Activated T-cell treated with anti-CD3 and anti-CD28 coated beads, Interleukin-2, amount 50 U/mL, for 1 hour (primary cell): ENCODE measurements around the gene KCNMB2.
"Not testable (repeated sequence)": the region's sequence is repeated elsewhere in the genome, so short reads cannot be mapped to it uniquely, and the experiment has no call there.

Source experiments
- DNase-seq: peaks from one replicate; pipeline ENCODE4 v3.0.0-alpha.2; 2020

KCNMB2 gene

DNA sequence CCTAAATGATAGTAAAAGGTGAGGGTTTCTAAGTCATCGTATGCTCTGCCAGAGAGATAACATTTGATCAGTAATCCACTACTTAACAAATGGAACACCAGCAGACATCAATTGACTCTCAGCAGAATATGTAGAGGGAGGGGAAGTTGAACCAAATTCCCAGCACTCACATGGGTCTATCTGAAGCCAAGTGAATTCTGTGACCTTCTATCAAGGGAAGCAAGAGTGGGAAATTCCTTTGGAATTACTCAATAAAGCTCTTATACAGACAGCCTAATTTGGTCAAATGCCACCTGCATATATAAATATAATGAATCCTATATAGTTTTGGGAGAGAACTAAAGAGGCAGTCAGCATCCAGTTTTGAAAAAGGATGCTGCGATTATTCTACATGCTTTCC is 15.8 kb upstream of the KCNMB2 start:
- no peak for DNase-seq

DNA sequence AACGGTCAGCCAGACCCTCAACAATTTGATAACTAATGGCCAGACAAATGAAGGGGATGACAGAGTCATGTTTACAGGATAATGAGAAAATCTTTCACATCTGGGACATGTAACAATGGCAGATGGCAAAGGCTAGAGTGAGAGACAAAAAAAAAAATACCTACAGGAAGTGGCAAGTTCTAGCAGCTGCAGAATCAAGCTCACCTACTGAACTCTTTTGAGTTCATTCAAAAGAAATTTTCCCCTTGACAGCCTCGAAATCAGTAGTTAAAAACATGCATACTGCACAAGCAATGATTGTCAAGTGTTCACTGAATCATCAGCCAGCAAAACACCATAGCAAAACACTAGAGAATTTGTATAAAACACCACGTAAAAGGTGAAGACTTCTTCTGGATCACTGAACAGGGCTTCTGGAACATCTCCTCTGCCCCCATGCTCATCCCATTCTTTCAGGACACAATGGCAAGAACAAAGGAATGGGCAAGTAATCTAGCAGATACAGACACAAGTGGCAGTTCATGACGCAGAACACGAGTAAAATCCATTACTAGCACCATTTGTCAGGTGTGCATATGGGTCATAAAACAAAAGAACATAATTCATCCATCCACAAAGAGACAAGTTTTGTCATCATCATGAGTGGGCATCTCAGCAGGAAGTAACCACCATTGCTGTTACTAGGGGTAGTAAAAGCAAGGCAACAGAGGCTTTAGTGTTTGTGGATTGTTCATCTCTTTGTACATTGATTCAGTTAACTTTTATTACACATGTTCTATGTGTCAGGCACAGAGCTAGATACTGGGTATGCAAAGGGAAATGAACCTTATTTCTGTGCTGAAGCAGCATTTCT is 13.8 kb upstream of the KCNMB2 start:
- DNase-seq = no peak

DNA sequence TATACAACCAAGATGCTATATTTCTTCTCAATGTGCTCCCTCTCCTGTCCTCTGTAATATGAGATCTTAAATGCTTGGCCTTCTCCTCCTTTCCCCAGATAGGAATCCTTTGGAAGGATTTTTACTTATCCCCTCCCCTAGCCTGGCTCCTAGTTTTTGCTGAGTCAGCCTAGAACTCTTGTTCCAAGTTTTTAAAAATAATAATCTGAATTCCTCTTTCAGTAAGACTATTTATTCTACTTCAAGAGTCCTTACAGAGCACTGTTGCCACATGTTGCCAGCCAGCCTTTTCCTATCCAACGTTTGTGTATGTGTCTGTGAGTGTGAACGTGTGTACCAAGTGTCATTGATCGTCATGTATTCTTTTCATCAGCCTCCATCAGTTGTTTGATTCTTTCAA is 11.0 kb upstream of the KCNMB2 start:
- DNase-seq = no peak

DNA sequence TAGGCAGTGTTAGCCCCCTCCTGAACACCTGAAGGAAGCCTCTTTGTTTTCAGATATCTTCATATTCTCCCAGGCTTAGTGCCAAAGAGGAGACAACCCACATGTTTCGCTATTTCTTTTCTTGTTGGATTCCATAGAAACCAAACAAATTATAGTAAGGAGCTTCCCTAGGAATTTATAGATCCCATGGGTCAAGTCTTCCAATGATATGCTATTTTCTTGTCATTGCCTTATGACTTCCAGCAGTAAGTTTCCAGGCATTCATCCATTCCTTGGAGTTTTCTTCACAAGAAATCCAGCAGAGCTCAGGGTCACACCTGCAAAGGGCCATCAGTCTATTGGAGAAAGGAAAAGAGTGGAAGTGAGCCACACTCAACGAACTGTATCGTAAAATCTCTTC is 9.9 kb upstream of the KCNMB2 start:
- no peak for DNase-seq

DNA sequence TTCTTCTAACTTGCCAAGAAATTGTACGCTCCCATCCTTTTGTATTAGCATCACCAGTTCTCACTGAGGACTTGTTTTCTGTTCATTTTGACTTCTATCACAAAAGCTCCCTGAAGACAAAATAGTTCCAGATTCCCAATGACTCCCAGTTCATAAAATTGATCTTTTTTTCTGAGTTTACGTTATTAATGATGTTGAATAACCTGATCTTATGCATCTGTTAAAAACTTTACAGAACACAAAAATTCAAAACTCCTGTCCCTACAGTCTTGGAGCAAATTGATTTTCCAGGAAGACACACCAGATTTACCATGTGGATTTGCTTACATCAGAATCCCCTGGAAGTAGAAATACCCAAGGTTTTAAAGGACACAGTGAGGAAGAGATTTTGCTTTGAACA is 8.3 kb upstream of the KCNMB2 start:
- no peak for DNase-seq

DNA sequence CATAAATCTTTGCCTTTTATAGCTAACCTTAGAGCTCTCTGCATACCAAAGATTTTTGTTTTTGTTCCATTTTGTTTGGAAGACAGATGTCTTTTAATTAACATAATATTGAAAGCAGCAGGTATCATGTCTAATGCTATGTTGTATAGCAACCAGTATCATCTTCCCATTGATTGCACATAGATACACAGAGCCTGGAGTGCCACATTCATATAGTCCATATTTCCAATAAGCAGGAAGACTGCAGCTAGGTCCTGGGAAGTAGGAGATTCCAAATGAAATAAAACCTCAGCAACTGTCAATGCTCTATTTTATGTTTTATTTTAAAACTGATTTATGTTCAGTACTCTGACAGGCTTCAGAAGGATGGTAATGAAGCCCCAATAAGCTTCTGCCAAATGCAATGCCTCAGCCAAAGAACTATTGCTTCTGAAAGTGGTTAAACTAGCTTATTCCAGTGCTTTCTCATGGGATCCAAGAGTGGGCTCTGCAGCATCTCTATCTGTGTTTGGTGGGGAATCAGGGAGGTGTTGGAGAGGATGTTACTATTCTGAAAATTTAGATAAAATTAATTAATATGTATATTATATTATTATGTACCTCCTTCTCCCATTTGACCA is 6.5 kb upstream of the KCNMB2 start:
- no peak for DNase-seq

DNA sequence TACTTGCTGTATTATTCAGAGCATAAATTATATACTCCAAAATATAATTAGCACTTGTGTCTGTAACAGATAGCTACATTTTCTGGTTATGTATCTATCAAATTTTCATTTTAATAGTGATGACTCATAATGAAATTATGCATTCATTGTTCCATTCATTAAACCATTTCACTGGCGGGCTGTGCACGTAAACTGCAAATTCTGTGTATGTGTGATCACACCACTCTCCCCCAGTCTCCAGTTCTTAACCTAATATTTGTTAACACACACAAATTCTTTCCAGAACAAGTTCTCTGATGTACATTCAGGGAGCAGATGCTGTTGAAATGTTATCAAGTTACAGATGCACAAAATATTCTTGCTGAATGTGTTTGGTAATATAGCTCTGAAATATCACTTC is 3.8 kb upstream of the KCNMB2 start:
- DNase-seq = no peak

DNA sequence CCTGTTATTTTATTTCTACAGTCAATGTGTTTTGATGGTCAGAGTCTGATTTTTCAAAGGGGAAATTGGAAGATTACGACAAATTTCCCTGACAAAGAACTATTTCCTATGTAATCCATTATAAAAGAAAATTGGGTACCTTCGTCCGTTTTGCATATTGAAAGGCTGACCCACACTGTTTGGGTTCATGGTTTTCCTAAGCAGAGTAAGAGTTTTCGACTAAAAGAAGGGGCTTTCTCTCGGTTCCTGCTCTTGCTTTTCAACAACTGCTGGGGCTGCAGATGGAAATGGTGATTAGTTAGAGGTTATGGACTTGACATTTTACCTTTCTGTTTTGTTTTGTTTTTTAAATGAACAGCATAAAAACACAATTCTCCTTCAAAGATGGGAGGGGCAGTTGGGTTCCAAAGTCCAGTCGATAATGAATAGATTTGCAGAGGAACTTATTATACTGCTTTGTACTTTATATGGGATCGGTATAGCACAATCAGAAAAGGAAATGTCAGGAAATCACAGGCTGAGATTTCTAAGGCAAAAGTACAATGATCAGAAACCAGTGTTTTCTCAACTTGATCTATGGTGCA is 978 bp downstream of the KCNMB2 start:
- DNase-seq = no peak

DNA sequence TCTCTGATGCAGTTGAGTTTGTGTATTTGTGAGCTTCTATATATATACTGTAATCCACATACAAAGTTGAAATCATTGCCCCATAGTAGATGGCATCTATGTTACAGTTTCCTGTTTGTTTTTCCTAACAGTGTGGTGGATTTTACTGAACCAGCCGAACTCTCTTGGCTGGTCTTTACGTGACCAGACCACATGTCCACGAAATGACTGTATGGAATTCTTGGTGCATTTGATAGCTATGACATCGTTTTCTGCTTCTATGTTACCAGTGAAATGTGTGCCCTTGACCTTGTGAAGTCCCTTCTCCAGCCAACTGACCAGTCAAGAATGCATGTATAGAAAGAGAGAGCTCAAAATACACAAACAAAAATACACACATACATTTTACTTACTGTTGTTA is 1.8 kb downstream of the KCNMB2 start:
- DNase-seq = no peak

DNA sequence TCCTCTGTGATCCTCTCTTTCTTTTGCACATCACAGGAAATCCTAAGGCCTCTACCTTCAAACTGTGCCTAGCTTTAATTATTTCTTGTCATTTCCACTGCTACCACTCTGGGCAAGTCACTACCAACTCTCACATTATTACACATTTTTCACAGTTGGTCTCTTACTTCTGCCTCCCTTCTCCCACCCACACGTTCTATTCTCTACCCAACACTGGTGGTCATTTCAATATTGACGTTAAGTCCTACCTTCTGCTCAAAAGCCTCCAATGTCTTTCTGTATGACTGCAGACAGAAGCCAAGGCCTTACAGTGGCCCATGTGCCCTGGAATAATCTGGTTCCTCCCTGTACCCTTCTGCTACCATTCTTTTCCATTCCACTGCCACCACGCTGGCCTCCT is 3.9 kb downstream of the KCNMB2 start:
- DNase-seq = no peak

DNA sequence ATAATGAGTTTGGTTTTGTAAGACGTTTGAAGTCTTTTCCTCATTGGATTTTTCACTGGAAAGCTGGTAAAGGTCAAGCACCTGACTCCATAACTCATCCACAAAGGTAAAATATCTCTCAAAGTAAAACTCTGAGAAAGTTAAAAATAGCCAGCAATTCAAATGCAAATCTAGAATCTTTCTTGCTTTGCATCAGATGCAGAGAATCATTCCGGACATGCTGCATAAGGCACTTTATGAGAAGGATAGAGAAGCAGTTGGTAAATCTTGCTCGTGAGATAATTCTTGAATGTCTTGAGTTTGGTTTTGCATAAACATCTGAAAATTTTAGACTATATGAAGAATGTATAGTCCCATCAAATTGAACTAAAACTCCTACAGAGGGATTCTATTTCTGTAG is 9.1 kb downstream of the KCNMB2 start:
- DNase-seq = no peak

DNA sequence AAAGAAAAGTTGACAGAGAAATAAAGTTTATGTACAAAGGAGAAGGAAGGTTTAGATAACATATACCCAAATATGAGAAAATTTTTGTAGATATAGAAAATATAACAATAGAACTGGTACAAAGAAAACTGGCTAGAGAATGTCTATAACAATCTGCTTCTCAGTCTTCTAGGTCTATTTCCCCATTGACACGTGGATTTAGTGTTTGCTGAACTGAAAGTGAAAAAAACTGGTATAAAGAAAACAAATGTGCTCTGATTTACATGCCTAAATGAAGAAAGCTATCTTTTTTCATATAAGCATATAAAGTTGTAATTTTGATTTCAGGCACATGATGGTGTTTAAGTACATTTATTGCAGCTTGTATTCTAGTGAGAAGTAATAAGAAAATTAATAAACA is 9.8 kb downstream of the KCNMB2 start:
- no peak for DNase-seq

DNA sequence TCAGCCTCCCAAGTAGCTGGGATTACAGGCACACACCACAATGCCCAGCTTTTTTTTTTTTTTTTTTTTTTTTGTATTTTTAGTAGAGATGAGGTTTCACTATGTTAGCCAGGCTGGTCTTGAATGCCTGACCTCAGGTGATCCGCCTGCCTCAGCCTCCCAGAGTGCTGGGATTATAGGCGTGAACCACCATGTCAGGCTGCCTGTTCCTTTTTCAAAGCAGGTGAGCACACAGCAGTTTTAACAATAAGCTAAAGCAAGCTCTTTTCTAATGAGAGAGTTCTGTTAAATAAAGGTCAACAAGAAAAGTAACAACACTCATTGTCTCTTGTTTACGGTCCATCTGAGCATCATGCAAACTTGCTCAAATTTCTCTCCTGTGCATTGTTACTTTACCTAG is 13.2 kb downstream of the KCNMB2 start:
- DNase-seq = not testable (repeated sequence)

DNA sequence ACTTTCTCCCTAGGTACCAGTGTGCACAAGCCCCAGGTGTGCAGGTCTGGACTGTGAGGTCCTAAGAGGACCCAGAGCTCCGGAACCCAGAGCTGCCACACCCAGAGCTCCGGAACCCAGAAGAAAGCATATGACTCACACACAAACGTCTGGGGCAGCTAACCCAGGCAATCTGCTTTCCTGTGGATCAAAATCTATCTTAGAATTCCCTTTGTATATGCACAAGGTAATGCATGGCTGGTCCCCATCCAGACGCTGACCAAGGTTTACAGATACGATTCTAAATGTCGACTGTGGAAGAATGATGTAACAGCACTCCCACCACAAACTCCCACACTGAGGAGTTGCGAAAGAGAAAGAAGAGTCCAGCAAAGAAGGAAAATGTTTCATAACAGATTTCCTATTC is 15.7 kb downstream of the KCNMB2 start:
- no peak for DNase-seq

DNA sequence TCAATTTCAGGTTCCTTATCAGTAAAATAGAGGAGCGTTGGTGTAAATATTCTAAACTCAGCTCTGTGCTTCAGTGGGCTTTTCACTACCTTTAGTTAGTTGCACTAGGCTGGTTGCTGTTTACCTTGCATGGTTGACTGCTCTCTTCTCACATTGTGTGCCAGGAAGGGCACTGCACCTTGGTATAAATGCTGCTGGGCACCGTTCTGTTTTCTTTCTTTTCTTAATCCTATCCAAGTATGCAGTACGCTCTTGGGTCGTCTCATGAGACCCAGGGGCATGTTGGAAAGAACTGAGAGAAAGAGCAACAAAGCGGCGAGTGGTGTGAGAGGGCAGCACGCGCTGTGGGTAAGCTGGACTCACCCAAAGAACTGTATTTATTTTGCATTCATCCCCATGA is 22.4 kb downstream of the KCNMB2 start:
- DNase-seq = no peak

DNA sequence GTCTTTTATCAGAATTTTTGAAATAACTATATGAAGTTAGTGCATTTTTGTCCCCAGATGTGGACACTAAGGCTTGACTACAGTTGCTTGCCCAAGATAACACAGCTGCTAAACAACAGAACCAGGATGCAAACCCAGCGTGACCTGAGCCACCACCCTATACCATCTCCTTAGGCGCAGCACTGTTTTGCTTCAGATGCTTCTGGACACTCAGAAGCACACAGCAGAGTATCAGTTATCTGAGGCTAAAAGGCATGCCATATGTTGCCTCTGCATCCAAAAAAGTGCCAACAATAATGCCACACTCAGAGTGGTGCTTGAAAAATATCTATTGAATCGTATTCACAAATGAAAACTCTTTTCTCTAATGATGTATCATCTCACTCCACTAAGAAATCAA is 24.5 kb downstream of the KCNMB2 start:
- DNase-seq = no peak

DNA sequence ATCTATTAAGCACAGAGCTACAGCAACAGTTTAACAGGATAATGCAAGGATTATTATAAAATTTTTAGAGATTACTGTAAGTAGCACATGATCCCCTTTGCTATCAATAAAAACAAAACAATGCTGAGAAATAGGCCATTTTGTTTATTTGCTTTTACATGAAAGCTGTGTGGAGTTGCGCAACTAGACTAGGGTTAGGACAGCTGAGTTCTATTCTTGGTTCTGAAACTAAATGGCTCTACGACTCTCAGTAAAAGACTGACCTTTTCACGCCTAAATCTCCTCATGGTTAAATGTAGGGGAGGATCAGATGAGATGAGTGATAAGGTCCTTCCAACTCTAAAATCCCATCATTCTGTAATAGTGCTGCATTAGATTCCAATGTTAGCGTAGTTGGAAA is 25.0 kb downstream of the KCNMB2 start:
- no peak for DNase-seq

DNA sequence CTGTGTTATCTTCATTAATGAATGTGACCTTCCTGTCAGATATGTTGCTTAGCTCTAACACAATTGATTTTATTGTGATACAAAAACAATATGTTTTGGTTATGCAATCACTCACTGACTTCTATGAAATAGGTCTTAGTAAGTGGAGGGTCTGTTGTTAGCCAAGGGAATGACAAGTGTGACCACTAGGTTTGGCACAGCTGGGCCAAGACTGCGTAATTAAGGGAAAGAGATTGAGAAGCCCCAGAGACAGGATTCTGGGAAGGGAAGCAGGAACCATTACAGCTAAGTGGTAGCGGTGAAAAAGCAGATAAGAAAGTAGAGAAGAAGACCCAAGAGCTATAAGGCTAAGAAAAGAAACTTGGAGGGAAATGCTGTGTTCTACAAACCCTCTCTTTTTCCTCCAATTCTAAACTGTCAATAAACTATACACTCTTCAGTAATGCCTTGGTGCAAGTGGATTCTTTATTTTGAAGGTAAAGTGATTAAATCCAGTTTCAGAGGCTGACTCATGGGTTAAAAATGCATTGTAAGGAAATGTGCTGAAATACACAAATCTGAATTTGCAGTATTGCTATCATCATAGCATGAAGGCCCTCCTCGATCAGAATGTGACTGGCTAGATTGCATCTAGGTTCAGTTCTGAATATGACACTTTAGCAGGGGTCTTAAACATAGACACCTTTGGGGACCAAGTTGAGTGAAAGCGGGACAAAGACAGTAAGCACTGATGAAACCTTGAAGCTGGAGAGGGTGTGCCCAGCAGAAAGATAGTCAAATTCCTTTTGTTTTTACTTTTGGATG is 26.1 kb downstream of the KCNMB2 start:
- DNase-seq = no peak

DNA sequence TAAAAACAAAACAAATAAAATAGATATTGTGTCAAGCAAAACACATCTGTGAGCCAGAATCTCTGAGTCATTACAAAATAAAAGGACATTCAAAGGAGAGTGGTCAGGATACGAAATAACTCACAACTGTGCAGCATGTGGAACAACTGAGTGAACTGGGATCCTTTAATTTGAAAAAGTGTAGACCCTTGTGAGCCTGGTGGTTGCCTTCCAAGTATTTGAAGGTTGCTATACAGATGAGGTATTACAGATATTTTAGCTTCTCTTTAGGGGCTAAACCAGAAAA is 26.7 kb downstream of the KCNMB2 start:
- DNase-seq = no peak

DNA sequence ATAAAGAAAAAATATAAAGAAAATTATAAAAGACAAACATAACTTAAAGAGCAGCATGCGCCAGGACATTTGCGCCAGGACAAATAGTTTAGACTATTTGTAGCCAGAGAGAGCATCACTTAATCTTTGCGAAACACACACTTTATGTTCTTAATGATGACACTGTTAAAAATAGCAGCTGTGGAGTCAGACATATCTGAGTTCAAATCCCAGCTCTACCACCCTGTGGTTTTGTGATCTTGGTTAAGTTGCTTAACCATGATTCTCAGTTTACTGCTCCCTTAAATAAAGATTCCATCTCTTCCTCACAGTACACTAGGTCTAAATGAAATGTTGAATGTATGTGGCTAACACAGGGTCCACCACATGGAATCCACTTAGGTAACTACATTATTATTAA is 31.4 kb downstream of the KCNMB2 start:
- no peak for DNase-seq

DNA sequence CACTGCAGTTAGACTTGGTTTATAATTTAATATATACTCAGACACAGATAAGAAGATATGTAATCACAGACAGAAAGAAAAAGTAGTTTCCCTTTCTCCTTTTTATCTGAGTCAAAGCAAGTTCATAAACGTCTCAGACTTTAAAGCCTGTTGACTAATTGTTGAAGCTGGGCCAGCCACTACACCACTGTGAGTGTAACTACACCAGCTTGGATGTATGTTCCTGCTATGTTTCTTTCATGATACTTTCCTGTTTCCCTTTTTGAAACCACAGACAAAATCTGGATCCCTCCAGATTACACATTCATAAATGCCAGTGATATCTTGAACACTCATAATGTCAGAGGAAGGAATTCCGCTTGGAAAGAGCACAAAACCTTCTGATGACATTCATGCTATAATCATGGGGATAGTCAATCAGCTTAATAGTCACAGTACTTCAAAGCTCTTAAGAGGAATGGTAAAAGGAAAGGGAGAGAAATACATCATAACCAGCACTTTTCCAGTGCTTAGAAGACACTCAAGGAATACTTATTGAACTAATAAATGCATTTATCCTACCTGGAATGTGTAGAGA is 32.0 kb downstream of the KCNMB2 start:
- DNase-seq = no peak

DNA sequence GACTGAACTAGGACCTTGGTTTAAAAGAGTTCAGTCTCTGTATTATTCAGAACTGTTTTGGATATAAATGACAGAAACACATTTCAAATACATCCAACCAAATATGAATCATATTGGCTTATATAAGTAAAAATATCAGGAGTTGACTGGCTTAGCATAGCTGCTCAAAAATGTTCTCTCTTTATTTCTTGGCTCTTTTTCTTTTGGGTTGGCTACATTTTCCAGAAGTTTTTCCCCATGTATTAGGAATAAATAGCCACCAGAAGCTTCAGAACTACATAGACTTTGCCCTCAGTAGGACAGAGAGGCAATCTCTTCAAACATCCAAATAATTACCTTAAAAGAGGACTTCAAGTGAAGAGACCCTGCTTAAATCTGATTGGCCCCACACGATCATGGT is 32.7 kb downstream of the KCNMB2 start:
- no peak for DNase-seq

DNA sequence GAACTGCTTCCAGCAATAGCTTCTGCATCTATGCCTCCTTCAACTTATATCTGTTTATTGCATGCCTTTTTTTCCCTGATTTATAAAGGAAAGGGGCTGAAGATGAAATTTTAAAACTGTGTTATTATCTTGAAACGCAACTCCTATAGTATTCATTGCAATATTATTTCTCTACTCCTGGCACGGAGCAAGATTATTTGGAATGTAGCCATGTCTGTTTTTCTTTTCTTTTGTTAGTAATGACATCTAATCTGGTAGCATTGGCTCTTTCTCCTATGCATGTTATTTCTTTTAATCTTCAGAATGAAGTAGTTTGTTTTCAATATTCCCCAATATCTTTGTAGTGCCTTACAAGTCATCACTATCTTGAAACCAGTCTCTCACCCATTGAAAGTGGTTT is 33.6 kb downstream of the KCNMB2 start:
- DNase-seq = no peak
